Astrocyte (in vitro differentiated cells and primary cell): ENCODE results near the gene SSTR4. TPM values are rescaled to one million over a fixed set of nuclear protein-coding genes. Genes with fewer than 3 reads are reported as not detected.

Experiments
- DNase-seq: peaks from one replicate; pipeline ENCODE4 v3.0.0-alpha.2; 2010; ENCODE audit warnings: low read depth
- FAIRE-seq: peaks from 2 replicates; lab custom pipeline; 2011; peaks lifted over from hg19 to GRCh38; lab: Jason Lieb, UNC
- H2AFZ ChIP-seq: 2 replicates; pipeline ENCODE4 v1.6.0; 2012; ENCODE audit warnings: low read depth, low read length, inconsistent platforms
- H3K27ac ChIP-seq: 2 replicates; pipeline ENCODE4 v1.5.1; 2011; ENCODE audit warnings: low read depth, low read length, inconsistent platforms
- H3K27me3 ChIP-seq: 2 replicates; pipeline ENCODE4 v1.6.0; 2011; ENCODE audit warnings: low read length, inconsistent platforms; ENCODE audit not compliant: insufficient read depth
- H3K36me3 ChIP-seq: 2 replicates; pipeline ENCODE4 v1.5.1; 2011; ENCODE audit warnings: low read length, inconsistent platforms; ENCODE audit not compliant: insufficient read depth
- H3K4me1 ChIP-seq: 2 replicates; pipeline ENCODE4 v1.5.1; 2011; ENCODE audit warnings: low read length, inconsistent platforms; ENCODE audit not compliant: insufficient read depth
- H3K4me2 ChIP-seq: 2 replicates; pipeline ENCODE4 v1.6.0; 2012; ENCODE audit warnings: low read length, inconsistent platforms
- H3K4me3 ChIP-seq: 2 replicates; pipeline ENCODE4 v1.5.1; 2011; ENCODE audit warnings: low read depth, mild to moderate bottlenecking, low read length, inconsistent platforms; ENCODE audit not compliant: insufficient read depth
- H3K79me2 ChIP-seq: 2 replicates; pipeline ENCODE4 v1.6.0; 2012; ENCODE audit warnings: mild to moderate bottlenecking, low read length, inconsistent platforms; ENCODE audit not compliant: insufficient read depth
- H3K9ac ChIP-seq: 2 replicates; pipeline ENCODE4 v1.6.0; 2012; ENCODE audit warnings: mild to moderate bottlenecking, low read length, inconsistent platforms
- H3K9me3 ChIP-seq: 2 replicates; pipeline ENCODE4 v1.5.1; 2012; ENCODE audit warnings: low read depth, mild to moderate bottlenecking, low read length, inconsistent platforms; ENCODE audit not compliant: insufficient read depth
- H4K20me1 ChIP-seq: 2 replicates; pipeline ENCODE4 v1.6.0; 2012; ENCODE audit warnings: low read length, inconsistent platforms; ENCODE audit not compliant: insufficient read depth
- H3K27ac Mint-ChIP-seq: one replicate; pipeline ENCODE4 v1.8.0; 2021; ENCODE audit warnings: mild to moderate bottlenecking, mixed read lengths; ENCODE audit not compliant: unreplicated experiment
- H3K27me3 Mint-ChIP-seq: one replicate; pipeline ENCODE4 v1.8.0; 2021; ENCODE audit warnings: low read depth, mixed read lengths; ENCODE audit not compliant: unreplicated experiment
- H3K36me3 Mint-ChIP-seq: one replicate; pipeline ENCODE4 v1.8.0; 2021; ENCODE audit warnings: low read depth, mixed read lengths; ENCODE audit not compliant: unreplicated experiment
- H3K4me1 Mint-ChIP-seq: one replicate; pipeline ENCODE4 v1.8.0; 2021; ENCODE audit warnings: low read depth, mixed read lengths; ENCODE audit not compliant: unreplicated experiment
- H3K4me3 Mint-ChIP-seq: one replicate; pipeline ENCODE4 v1.8.0; 2021; ENCODE audit warnings: mild to moderate bottlenecking, moderate library complexity, mixed read lengths; ENCODE audit not compliant: unreplicated experiment
- H3K9me3 Mint-ChIP-seq: one replicate; pipeline ENCODE4 v1.8.0; 2021; ENCODE audit warnings: mild to moderate bottlenecking, mixed read lengths; ENCODE audit not compliant: unreplicated experiment
- EZH2 ChIP-seq: IDR thresholded peaks from 2 replicates; pipeline ENCODE4 v1.6.1; 2012; ENCODE audit warnings: mild to moderate bottlenecking, low read length, inconsistent platforms; ENCODE audit not compliant: insufficient read depth
- total RNA-seq: library from RNA; stranded (reverse); gene quantifications from 2 replicates; pipeline ENCODE4 v1.2.1, GENCODE V29; 2021
- TF ChIP-seq, protein P1 (sequence below): IDR thresholded peaks from 2 replicates; pipeline ENCODE4 v1.5.1; 2011; ENCODE audit warnings: low read depth, mild to moderate bottlenecking, inconsistent platforms, low read length, moderate library complexity; ENCODE audit not compliant: insufficient read depth

SSTR4 gene
- total RNA-seq, 1 donor from 2014 or later: not detected

DNA sequence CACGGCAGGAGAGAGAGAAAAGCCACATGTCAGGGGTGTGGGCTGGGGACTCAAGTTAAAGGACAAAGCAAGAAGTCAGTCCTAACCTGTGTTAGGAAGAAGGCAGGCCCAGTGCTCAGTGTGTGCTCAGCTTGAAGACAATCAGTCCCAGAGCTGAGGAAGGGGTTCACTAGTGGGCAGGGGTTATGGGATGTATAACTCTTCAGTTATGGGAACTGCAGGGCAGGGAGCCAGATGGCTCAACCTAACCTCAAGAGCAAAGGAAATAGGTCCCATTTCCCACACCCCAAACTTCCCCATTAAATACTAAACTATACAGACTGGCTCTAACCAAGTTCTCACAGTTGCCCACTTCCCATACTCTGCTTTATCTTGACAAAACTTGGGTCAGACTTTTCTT, 7.4 kb upstream of the SSTR4 start:
- Histone ChIP-seq H2AFZ (no peak overlapping the region), H3K4me1 (no peaks in the 10 kb centered on the region), H3K9me3 (no peaks in the 10 kb centered on the region), H3K9ac (no peak overlapping the region), H3K36me3 (no peaks in the 10 kb centered on the region), H3K27me3 (no peaks in the 10 kb centered on the region), H3K79me2 (no peaks in the 10 kb centered on the region), H4K20me1 (no peaks in the 10 kb centered on the region), H3K4me3 (no peak overlapping the region), H3K4me2 (no peak overlapping the region), H3K27ac (no peak overlapping the region)
- TF ChIP-seq, protein P1, sequence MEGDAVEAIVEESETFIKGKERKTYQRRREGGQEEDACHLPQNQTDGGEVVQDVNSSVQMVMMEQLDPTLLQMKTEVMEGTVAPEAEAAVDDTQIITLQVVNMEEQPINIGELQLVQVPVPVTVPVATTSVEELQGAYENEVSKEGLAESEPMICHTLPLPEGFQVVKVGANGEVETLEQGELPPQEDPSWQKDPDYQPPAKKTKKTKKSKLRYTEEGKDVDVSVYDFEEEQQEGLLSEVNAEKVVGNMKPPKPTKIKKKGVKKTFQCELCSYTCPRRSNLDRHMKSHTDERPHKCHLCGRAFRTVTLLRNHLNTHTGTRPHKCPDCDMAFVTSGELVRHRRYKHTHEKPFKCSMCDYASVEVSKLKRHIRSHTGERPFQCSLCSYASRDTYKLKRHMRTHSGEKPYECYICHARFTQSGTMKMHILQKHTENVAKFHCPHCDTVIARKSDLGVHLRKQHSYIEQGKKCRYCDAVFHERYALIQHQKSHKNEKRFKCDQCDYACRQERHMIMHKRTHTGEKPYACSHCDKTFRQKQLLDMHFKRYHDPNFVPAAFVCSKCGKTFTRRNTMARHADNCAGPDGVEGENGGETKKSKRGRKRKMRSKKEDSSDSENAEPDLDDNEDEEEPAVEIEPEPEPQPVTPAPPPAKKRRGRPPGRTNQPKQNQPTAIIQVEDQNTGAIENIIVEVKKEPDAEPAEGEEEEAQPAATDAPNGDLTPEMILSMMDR: no peak
- TF ChIP-seq EZH2: no peak
- DNase-seq (no peak), FAIRE-seq (no peak)
- no peak overlapping the region for H3K4me3 Mint-ChIP-seq
- H3K9me3 Mint-ChIP-seq: no peaks in the 10 kb centered on the region
- H3K27ac Mint-ChIP-seq: no peak overlapping the region
- H3K36me3 Mint-ChIP-seq: no peaks in the 10 kb centered on the region
- H3K4me1 Mint-ChIP-seq: peaks cover 2% of the 10 kb centered on the region
- peaks cover 33% of the 10 kb centered on the region for H3K27me3 Mint-ChIP-seq

DNA sequence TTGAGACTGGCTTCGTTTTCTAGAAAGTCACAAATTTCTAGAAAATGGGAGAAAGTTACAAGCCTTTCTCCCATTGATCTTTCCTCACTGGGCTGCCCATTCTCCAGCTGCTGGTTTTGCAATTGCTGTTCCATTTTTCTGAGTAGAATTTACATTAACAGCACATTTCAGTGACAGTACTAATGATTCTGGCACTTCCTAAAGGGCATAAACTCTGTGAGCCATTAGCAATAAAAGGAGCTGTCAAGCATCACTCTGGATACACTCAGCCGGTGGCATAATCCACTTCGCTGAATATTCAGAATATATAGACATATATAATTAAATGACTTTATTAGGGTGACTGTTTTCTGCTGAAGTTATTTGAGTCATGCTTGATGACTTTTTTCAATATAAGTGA, 6.7 kb upstream of the SSTR4 start:
- no peaks in the 10 kb centered on the region for H3K4me1 ChIP-seq
- no peak for FAIRE-seq
- no peaks in the 10 kb centered on the region for H3K9me3 ChIP-seq
- H3K27ac ChIP-seq: no peak overlapping the region
- H4K20me1 ChIP-seq: no peaks in the 10 kb centered on the region
- H3K9ac ChIP-seq: no peak overlapping the region
- no peak overlapping the region for H3K4me2 ChIP-seq
- Mint-ChIP-seq H3K27ac (no peak overlapping the region), H3K36me3 (no peaks in the 10 kb centered on the region), H3K27me3 (peaks cover 39% of the 10 kb centered on the region), H3K9me3 (peaks cover 3% of the 10 kb centered on the region), H3K4me1 (no peaks in the 10 kb centered on the region), H3K4me3 (no peak overlapping the region)
- TF ChIP-seq EZH2: no peak
- TF ChIP-seq, protein P1: no peak
- no peaks in the 10 kb centered on the region for H3K27me3 ChIP-seq
- H3K79me2 ChIP-seq: no peaks in the 10 kb centered on the region
- no peaks in the 10 kb centered on the region for H3K36me3 ChIP-seq
- no peak for DNase-seq
- no peak overlapping the region for H3K4me3 ChIP-seq
- H2AFZ ChIP-seq: no peak overlapping the region

DNA sequence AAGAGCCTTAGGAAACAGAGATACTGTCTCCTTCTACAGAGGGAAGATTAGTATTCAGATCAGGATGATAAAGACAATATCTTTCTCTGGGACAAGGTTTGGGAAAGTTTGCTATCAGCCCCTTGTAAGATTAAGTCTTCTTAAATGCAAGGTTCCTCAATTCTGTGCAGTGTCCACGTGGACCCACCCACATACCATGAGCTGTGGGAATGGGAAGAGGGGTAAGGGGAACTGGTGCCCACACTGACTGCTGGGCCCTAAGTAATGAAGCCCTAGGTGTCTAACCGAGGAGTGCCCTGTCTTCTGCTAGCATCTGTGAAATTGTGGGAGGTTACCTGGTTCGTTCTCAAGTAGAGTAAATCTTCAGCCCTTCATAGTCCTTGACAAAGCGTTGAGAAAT, 5.8 kb upstream of the SSTR4 start:
- H3K27ac Mint-ChIP-seq: no peak overlapping the region
- no peaks in the 10 kb centered on the region for H3K9me3 ChIP-seq
- H4K20me1 ChIP-seq: no peaks in the 10 kb centered on the region
- FAIRE-seq (no peak), DNase-seq (no peak)
- H3K4me3 ChIP-seq: no peak overlapping the region
- no peak overlapping the region for H3K9ac ChIP-seq
- H3K27me3 Mint-ChIP-seq: peaks cover 48% of the 10 kb centered on the region
- H3K4me2 ChIP-seq: no peak overlapping the region
- H3K4me1 Mint-ChIP-seq: no peaks in the 10 kb centered on the region
- H3K36me3 ChIP-seq: no peaks in the 10 kb centered on the region
- peaks cover under 1% of the 10 kb centered on the region for H3K27me3 ChIP-seq
- H3K79me2 ChIP-seq: no peaks in the 10 kb centered on the region
- no peak overlapping the region for H3K27ac ChIP-seq
- no peaks in the 10 kb centered on the region for H3K36me3 Mint-ChIP-seq
- H3K9me3 Mint-ChIP-seq: peaks cover 3% of the 10 kb centered on the region
- TF ChIP-seq, protein P1: no peak
- TF ChIP-seq EZH2: no peak
- H2AFZ ChIP-seq: no peak overlapping the region
- no peaks in the 10 kb centered on the region for H3K4me1 ChIP-seq
- no peak overlapping the region for H3K4me3 Mint-ChIP-seq
